AG09319 (cell line): ENCODE results near the gene MDFI.

Experiments
- DNase-seq: peaks from one replicate; pipeline ENCODE4 v3.0.0-alpha.2; 2010; ENCODE audit warnings: low read depth; ENCODE audit errors: extremely low read depth
- TF ChIP-seq, protein P1 (sequence below): IDR thresholded peaks from 2 replicates; pipeline ENCODE4 v1.5.1; 2011; ENCODE audit warnings: low read depth, mild to moderate bottlenecking, inconsistent platforms, low read length, moderate library complexity

MDFI gene

GRCh38 chr6:41691426-41692079 lies 53.3 kb downstream of the MDFI start:
- no peak for DNase-seq
- TF ChIP-seq, protein P1, sequence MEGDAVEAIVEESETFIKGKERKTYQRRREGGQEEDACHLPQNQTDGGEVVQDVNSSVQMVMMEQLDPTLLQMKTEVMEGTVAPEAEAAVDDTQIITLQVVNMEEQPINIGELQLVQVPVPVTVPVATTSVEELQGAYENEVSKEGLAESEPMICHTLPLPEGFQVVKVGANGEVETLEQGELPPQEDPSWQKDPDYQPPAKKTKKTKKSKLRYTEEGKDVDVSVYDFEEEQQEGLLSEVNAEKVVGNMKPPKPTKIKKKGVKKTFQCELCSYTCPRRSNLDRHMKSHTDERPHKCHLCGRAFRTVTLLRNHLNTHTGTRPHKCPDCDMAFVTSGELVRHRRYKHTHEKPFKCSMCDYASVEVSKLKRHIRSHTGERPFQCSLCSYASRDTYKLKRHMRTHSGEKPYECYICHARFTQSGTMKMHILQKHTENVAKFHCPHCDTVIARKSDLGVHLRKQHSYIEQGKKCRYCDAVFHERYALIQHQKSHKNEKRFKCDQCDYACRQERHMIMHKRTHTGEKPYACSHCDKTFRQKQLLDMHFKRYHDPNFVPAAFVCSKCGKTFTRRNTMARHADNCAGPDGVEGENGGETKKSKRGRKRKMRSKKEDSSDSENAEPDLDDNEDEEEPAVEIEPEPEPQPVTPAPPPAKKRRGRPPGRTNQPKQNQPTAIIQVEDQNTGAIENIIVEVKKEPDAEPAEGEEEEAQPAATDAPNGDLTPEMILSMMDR = no peak

DNA sequence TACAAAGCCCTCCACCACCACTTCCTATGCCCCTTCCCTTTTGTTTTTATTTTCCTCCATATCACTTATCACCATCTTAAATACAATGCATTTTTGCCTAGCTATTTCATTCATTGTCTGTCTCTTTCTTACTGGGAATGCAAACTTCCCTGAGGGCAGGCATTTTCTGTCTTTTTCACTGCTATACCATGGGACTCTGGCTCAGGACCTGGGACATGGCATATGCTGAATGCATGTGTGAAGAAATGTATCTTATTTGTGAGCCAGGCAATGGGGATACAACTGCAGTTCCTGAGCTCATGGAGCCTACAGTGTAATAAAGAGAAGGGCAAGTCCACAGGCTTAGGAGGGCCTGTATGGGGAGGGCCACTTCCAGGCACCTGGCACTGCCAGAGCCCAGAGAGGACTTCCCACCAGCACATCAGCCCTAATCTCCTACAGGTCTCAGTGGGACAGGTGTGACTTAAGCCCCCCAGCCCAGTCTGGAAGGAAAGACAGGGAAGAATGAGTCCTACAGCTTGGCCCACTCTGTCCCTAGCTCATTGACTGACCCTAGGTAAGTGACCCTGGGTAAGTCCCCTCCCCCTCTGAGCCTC lies 53.9 kb downstream of the MDFI start:
- no peak for DNase-seq
- TF ChIP-seq, protein P1 = no peak

DNA sequence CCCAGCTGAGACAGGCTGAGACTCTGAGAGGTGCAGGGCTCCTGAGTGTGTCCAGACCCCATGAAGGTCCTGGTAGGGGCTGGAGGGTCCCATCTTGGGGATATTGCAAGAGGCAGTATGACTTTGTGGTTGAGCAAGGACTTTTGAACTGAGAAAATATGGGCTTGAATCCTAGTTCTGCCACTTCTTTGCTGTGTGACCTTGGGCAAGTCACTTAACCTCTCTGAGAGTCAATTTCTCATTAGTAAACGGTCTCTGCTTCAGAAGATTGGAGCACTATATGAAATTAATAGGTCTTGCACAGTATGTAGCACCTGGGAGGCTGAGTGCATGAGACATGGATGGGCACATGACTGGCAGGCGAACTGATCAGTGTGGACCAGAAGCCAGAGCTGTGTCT lies 54.5 kb downstream of the MDFI start:
- DNase-seq = no peak
- TF ChIP-seq, protein P1 = no peak

GRCh38 chr6:41693281-41694240 lies 55.3 kb downstream of the MDFI start:
- no peak for DNase-seq
- TF ChIP-seq, protein P1 = no peak

GRCh38 chr6:41694815-41695526 lies 56.7 kb downstream of the MDFI start:
- DNase-seq = no peak
- TF ChIP-seq, protein P1 = no peak

- TF ChIP-seq, protein P1 = no peak
These were observed 57.6 kb downstream of the MDFI start for GRCh38 chr6:41695825-41696224.

More at GRCh38 chr6:41695825-41696224, 57.6 kb downstream of the MDFI start:
- no peak for DNase-seq
